DND-41 (cell line): Measurements from ENCODE around the gene PADI3.

Experiments
- ATAC-seq: fragments of 200-7000 bp; cut with Tn5 transposase; 3 replicates; pipeline ENCODE4 v1.9.1; 2021; ENCODE audit warnings: low read depth; ENCODE audit not compliant: insufficient read depth
- DNase-seq: peaks from one replicate; pipeline ENCODE4 v3.0.0-alpha.2; 2020
- H2AFZ ChIP-seq: 2 replicates; pipeline ENCODE4 v1.6.0; 2012; ENCODE audit warnings: low read depth, low read length
- H3K27ac ChIP-seq: 2 replicates; pipeline ENCODE4 v1.5.1; 2012; ENCODE audit warnings: low read length, inconsistent platforms
- H3K27me3 ChIP-seq: fragments of 200-600 bp; sonication (generic); 2 replicates; pipeline ENCODE4 v1.6.0; 2012; ENCODE audit warnings: low read length, mild to moderate bottlenecking, inconsistent platforms; ENCODE audit not compliant: insufficient read depth, poor library complexity
- H3K36me3 ChIP-seq: 2 replicates; pipeline ENCODE4 v1.5.1; 2012; ENCODE audit warnings: low read length, inconsistent platforms; ENCODE audit not compliant: insufficient read depth
- H3K4me1 ChIP-seq: 2 replicates; pipeline ENCODE4 v1.5.1; 2012; ENCODE audit warnings: mild to moderate bottlenecking, low read length; ENCODE audit not compliant: insufficient read depth
- H3K4me2 ChIP-seq: 2 replicates; pipeline ENCODE4 v1.6.0; 2012; ENCODE audit warnings: mild to moderate bottlenecking, moderate library complexity, low read length, inconsistent platforms; ENCODE audit not compliant: insufficient read depth
- H3K4me3 ChIP-seq, 2 experiments: fragments of 200-600 bp in 1 of 2; shearing (Covaris generic) in 1 of 2; 2 replicates each; pipeline ENCODE4 v1.5.1; 2012 to 2016; ENCODE audit warnings: inconsistent platforms in 2 of 2, low read length in 2 of 2, mild to moderate bottlenecking in 2 of 2, low read depth in 1 of 2, moderate library complexity in 1 of 2
- H3K79me2 ChIP-seq: 2 replicates; pipeline ENCODE4 v1.6.0; 2012; ENCODE audit warnings: low read length, inconsistent platforms; ENCODE audit not compliant: insufficient read depth
- H3K9ac ChIP-seq: 2 replicates; pipeline ENCODE4 v1.6.0; 2012; ENCODE audit warnings: low read depth, mild to moderate bottlenecking, inconsistent platforms, low read length, moderate library complexity
- H3K9me3 ChIP-seq: 2 replicates; pipeline ENCODE4 v1.5.1; 2012; ENCODE audit warnings: low read length, moderate library complexity, mild to moderate bottlenecking, inconsistent platforms; ENCODE audit not compliant: insufficient read depth, severe bottlenecking
- H4K20me1 ChIP-seq: 2 replicates; pipeline ENCODE4 v1.6.0; 2012; ENCODE audit warnings: low read length; ENCODE audit not compliant: insufficient read depth
- EZH2 ChIP-seq: IDR thresholded peaks from 3 replicates; pipeline ENCODE4 v1.6.1; 2012; ENCODE audit warnings: borderline replicate concordance, low read depth, mild to moderate bottlenecking, moderate library complexity, low read length, inconsistent platforms; ENCODE audit not compliant: severe bottlenecking
- TF ChIP-seq, protein P1 (sequence below): IDR thresholded peaks from 2 replicates; pipeline ENCODE4 v1.5.1; 2012; ENCODE audit warnings: borderline replicate concordance, low read length, moderate library complexity, mild to moderate bottlenecking; ENCODE audit not compliant: poor library complexity, severe bottlenecking; ENCODE audit errors: extremely low read depth

PADI3 gene

DNA sequence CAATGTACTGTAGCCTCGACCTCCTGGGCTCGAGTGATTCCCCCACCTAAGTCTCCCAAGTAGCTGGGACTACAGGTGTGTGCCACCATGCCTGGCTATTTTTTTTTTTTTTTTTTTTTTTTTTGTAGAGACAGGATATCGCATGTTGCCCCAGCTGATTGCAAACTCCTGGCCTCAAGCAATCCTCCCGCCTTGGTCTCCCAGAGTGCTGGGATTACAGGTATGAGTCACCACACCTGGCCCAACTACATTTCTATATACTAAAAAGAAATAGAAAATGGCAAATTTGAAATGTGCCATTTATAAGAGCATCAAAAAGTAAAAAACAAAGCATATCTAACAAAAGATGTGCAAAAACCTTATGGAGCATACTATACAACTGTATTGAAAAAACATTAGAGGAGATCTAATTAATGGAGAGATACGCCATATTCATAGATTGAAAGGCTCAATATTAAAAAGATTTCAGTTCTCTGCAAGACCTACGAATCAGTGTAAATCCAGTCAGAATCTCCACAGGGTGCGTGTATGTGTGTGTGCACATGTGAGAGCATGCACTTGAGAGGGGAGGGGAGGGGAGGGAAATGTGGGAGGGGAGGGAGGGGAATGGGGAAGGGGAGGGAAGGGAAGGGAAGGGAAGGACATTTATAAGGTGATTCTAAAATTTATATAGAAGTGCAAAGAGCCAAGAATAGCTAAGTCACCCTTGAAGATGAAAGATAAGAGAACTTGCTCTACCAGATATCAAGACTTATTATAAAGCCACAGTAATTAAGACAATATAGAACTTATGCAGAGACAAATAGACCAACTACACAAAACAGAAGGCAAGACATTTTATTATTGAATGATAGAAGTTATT, 43.6 kb downstream of the PADI3 start:
- no peak for TF ChIP-seq EZH2
- TF ChIP-seq, protein P1, sequence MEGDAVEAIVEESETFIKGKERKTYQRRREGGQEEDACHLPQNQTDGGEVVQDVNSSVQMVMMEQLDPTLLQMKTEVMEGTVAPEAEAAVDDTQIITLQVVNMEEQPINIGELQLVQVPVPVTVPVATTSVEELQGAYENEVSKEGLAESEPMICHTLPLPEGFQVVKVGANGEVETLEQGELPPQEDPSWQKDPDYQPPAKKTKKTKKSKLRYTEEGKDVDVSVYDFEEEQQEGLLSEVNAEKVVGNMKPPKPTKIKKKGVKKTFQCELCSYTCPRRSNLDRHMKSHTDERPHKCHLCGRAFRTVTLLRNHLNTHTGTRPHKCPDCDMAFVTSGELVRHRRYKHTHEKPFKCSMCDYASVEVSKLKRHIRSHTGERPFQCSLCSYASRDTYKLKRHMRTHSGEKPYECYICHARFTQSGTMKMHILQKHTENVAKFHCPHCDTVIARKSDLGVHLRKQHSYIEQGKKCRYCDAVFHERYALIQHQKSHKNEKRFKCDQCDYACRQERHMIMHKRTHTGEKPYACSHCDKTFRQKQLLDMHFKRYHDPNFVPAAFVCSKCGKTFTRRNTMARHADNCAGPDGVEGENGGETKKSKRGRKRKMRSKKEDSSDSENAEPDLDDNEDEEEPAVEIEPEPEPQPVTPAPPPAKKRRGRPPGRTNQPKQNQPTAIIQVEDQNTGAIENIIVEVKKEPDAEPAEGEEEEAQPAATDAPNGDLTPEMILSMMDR: no peak
- DNase-seq (no peak), ATAC-seq (no peak)
- Histone ChIP-seq H3K36me3 (no peaks in the 10 kb centered on the region), H3K9ac (no peak overlapping the region), H3K79me2 (no peaks in the 10 kb centered on the region), H3K4me2 (no peak overlapping the region), H2AFZ (no peak overlapping the region), H4K20me1 (no peaks in the 10 kb centered on the region), H3K4me3 (no peak overlapping the region), H3K4me1 (no peaks in the 10 kb centered on the region), H3K27me3 (no peaks in the 10 kb centered on the region), H3K9me3 (no peaks in the 10 kb centered on the region), H3K27ac (no peak overlapping the region)

DNA sequence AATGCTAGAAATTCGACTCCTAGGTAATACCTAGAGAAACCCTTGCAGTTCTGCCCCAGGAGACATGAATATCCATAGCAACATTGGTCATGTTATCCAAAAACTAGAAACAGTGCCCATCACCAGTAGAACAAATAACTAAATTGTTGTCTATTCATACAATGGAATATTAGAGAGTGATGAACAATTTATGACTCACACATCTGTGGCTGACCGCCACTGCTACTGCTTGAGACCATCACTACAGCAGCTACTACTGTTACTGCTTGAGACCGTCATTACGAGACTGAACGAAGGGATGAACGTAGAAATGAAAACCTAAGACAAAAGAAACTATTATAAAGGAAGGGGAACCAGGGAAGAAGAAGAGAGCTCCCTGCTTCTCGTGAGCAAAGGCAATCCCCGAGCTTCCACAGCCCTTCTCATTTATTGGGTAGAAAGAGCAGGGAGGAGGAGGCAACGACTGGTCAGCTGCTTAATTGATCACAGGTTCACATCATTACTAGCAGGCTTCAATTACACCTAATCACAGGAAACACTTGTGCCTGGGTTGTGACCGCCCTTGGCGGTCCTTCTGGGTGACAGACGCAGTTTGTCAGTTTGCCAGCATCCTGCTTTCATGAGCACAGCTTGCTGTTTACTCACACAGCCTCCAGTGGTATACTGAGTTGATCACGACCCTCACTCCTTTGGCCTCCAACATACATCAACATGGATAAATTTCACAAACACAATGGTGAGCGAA, 45.0 kb downstream of the PADI3 start:
- DNase-seq (no peak), ATAC-seq (no peak)
- H3K4me3 ChIP-seq: no peak overlapping the region
- H3K27me3 ChIP-seq: no peaks in the 10 kb centered on the region
- no peaks in the 10 kb centered on the region for H3K36me3 ChIP-seq
- TF ChIP-seq EZH2: no peak
- TF ChIP-seq, protein P1: no peak
- H3K9me3 ChIP-seq: no peaks in the 10 kb centered on the region
- H3K27ac ChIP-seq: no peak overlapping the region
- no peaks in the 10 kb centered on the region for H3K4me1 ChIP-seq
- no peak overlapping the region for H3K4me2 ChIP-seq
- H3K79me2 ChIP-seq: no peaks in the 10 kb centered on the region
- no peaks in the 10 kb centered on the region for H4K20me1 ChIP-seq
- no peak overlapping the region for H2AFZ ChIP-seq
- no peak overlapping the region for H3K9ac ChIP-seq

DNA sequence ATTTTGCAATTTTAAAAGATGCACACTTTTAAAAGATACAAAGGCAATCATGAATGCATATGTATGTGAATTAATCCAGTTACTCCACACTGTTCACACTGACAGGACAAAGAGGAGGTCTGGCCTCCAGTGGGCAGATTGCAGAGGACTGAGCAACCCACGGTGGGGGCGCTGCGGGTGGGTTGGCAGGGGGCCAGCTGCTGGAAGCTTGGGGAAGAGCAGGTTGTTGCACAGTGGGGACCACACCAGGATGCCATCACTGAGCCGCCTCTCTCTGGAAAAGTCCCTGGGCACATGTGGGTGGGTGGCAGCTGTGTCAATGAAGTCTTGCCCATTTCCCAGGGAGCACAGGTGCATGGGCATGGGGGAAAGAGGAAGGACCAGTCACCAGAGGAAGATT, 46.4 kb downstream of the PADI3 start:
- Histone ChIP-seq H3K36me3 (no peaks in the 10 kb centered on the region), H3K27ac (no peak overlapping the region), H3K27me3 (no peaks in the 10 kb centered on the region), H3K4me1 (no peaks in the 10 kb centered on the region), H3K9ac (no peak overlapping the region), H3K79me2 (no peaks in the 10 kb centered on the region), H4K20me1 (no peaks in the 10 kb centered on the region), H3K9me3 (no peaks in the 10 kb centered on the region), H3K4me3 (no peak overlapping the region), H2AFZ (no peak overlapping the region), H3K4me2 (no peak overlapping the region)
- DNase-seq: no peak
- no peak for ATAC-seq
- TF ChIP-seq, protein P1: no peak
- TF ChIP-seq EZH2: no peak
